HG03354 (cell line): Measurements from ENCODE around the gene CRYBG1.
A peak's percentile ranks its signal among the peaks of the same experiment; 100 is the strongest.
"Not testable (repeated sequence)": the region's sequence is repeated elsewhere in the genome, so short reads cannot be mapped to it uniquely, and the experiment has no call there.

Experiments
- ATAC-seq: cut with Tn5 transposase; IDR thresholded peaks from one replicate; pipeline ENCODE4 v1.9.1; 2021; ENCODE audit warnings: mild to moderate bottlenecking; ENCODE audit not compliant: unreplicated experiment, poor library complexity, severe bottlenecking

The CRYBG1 gene

GRCh38 chr6:106537662-106538061, 177.1 kb downstream of the CRYBG1 start:
- ATAC-seq: no peak

- ATAC-seq: no peak
Measured at GRCh38 chr6:106538145-106538544, 177.6 kb downstream of the CRYBG1 start.

- no peak for ATAC-seq
Measured at GRCh38 chr6:106539936-106540335, 179.4 kb downstream of the CRYBG1 start.

- no peak for ATAC-seq
Measured at GRCh38 chr6:106540432-106540831, 179.9 kb downstream of the CRYBG1 start.

DNA sequence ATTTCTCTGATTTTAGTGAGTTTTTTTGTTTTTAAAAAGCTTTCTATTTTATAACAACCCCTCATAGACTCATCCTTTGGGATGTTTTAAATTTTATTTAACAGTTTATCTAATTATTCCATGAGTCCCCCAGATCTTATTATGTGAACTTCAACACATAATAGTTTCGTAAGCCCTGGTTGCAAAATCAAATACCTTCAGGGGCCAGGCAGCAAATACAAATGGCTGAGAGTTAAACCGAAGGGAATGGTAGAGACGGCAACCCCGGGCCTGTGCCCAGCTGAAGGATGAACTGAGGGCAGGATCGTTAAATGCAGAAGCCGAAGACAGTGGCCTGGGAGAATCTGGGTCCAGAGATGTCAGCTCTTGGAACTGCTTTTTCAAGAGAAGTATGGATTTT, 180.4 kb downstream of the CRYBG1 start:
- no peak for ATAC-seq

DNA sequence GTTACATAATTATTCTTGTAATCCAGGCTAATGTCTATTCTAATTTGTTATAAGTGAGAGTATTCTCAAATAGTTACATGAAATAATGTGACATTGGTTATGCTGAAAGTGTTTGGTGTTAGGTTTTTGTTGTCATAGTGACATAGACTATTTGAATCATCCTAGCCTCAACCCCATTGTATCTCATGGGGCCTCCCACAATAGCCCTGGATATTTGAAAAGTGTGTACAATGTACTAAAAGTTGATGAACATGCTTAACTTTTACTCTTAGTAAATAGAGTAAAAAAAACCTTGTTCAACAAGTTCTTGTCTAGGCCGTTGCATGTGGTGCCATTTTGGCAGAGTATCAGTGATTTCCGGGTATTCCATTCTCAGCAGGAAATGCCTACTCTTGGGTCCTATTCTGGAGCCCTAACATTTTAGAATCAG, 185.8 kb downstream of the CRYBG1 start:
- no peak for ATAC-seq

DNA sequence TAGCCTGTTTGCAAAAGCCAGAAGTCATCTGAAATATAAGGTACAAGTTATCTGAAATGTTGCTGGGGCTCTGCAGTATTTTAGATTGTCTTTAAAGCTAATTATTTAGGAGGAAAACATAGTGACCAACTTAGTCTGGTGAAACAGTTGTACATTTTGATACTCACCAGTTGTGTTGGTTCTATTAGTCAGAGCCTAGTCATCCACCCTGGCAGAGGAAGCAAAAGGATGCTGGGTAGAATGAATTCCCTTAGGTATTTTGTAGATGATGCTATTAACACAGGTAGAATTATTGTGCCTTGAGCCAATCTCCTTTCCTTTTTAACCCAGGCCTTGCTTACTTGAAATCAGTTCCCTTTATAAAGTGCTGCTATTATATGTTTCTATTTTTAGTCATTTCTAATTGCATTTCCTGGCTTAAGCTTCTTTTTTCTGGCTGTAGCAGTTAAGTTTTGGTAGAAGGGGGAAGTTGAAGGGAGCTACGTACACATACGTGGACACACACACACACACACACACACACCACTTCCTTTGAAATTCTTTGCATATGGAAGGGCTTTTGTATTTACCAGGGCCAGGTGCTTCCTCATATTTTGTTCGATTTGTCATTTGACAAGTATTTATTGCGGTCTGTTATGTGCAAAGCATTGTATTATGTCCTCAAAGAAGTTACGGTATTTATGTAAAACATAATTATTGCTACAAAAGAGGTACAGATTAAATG, 186.3 kb downstream of the CRYBG1 start:
- ATAC-seq: peak; percentile 67

DNA sequence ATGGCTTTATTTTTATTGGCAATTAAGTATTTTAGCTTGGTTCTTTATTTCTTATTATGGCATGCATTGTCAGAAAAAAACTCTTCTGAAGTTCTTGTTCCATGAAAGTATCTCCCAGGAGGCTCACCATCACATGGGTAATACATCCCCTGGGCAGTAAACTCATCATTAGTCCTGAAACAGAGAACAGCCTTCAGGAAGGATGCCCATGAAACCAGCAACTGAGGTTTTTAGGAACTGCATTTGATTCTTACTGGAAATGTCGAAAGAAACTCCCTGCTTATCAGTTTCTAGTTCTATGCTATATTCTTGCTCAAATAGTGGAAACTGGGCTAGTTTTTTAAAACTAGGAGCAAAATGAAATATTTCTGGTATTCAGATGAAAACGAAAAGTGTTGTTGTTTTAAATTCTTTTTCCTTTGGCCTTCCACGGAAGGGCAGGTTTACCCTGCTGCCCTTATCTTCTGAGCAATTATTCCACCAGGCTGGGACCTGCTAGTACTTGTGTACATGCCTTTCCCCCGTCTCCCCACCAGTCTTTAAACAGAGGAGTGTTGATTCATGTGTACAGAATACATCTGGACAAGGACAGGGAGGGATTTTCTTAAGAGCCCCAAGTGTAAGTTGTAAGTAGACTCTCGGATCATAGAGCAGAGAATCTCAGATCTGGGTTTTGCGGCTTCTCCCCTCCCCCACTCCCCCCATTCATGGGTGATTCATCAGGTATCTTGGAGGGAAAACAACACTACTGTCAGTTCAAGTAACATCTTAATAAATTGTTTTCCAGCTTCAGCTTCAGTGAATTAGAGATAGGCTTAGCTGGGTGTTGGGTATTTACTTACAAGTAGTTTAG, 187.3 kb downstream of the CRYBG1 start:
- ATAC-seq: no peak

DNA sequence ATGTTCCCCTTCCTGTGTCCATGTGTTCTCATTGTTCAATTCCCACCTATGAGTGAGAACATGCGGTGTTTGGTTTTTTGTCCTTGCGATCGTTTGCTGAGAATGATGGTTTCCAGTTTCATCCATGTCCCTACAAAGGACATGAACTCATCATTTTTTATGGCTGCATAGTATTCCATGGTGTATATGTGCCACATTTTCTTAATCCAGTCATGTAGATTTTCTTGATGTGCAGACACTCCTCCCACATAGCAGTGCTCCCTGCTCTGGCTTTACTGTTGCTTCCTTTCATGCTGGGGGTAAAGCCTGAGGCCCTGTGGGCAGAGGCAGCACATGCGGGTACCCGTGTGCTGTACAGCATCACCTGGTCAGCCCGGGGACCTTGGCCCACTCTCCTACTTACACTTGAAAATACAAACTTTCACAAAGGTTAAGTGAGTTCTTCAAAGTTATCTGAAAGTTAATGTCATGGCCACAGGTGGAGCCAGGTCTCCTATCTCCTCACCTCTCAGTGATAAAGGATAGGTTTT, 188.5 kb downstream of the CRYBG1 start:
- ATAC-seq: not testable (repeated sequence)

DNA sequence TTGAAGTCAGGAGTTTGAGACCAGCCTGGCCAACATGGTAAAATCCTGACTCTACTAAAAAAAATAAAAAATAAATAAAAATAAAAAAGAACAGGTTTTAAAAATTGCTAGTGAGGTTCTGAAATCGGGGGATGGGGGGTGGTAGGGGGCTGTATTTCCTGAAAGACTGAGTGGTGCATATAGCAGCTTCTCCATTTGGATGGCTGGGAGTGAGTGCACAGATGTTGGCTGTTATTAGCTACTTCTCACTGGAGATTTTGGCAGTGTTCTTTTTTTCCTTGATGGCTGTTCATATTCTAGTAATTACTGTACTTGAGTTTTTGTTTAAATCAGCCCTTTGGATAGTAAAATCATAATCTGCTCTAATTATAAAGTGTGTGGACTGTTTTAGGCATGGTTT, 189.0 kb downstream of the CRYBG1 start:
- no peak for ATAC-seq

DNA sequence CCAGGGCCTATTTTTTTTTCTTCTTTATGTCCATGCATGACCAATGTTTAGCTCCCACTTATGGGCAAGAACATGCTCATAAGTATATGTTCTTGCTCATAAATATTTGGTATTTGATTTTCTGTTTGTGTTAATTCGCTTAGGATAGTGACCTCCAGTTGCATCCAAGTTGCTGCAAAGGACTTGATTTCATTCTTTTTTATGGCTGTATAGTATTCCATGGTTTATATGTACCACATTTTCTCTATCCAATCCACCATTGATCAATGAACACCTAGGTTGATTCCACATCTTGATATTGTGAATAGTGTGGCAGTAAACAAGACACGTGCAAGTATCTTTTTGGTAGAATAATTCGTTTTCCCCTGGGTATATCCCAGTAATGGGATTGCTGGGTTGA, 190.6 kb downstream of the CRYBG1 start:
- ATAC-seq: no peak

DNA sequence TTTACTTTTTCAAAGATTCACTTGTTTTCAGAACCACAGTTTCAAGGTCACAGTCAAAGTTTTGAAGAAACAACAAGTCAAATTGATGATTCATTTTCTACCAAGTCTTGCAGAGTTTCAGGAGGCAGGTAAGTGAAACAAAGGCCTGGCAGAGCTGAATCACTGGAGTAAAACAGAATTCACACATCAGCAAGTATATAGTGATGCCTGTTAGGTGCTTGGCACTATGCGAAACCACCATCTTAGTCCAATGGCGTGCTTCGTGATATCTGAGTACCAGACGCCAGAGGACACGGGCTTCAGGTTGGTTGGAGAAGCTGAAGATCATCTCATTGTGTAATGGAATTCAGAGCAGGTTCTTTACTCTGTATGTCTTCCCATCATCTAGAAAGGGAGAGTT, 192.9 kb downstream of the CRYBG1 start:
- ATAC-seq: no peak

- no peak for ATAC-seq
Measured at GRCh38 chr6:106555767-106556166, 195.2 kb downstream of the CRYBG1 start.

DNA sequence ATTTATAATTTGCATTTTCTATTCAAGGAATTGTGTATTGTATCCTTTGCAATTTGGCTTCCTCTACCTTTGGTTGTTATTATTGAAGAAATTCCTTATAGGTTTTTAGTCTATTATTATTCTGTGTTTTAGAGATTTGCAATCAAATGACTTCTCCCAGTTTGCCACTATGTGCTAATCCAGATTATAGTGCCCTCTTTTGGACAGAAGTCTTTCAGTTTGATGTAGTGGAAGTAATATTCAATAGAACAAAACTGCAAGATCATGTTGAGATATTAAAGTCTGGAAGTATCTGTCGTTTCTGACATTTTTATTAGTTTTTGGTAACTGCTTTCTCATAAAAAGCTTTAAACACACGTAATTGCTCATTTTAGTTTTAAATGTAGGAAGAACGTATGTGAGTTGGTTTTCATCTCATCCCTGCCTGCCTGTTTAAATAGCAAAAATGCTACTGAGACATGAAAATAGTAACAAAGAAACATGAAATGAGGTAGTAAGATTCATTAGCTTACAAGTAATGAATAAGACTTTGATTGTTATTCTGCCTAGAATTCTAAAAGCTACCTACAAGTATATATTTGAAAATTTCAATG, 195.9 kb downstream of the CRYBG1 start:
- ATAC-seq: no peak

- ATAC-seq: no peak
Measured at GRCh38 chr6:106557837-106558236, 197.3 kb downstream of the CRYBG1 start.

GRCh38 chr6:106558364-106558763, 197.8 kb downstream of the CRYBG1 start:
- ATAC-seq: no peak

DNA sequence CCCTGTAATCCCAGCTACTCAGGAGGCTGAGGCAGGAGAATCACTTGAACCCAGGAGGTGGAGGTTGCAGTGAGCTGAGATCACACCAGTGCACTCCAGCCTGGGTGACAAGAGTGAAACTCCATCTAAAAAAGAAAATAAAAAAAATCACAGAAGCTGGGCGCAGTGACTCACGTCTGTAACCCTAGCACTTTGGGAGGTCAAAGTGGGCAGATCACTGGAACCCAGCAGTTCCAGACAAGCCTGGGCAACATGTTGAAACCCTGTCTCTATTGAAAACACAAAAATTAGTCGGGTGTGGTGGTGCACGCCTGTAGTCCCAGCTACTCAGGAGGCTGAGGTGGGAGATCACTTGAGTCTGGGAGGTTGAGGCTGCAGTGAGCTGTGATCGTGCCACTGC, 199.1 kb downstream of the CRYBG1 start:
- not testable (repeated sequence) for ATAC-seq

DNA sequence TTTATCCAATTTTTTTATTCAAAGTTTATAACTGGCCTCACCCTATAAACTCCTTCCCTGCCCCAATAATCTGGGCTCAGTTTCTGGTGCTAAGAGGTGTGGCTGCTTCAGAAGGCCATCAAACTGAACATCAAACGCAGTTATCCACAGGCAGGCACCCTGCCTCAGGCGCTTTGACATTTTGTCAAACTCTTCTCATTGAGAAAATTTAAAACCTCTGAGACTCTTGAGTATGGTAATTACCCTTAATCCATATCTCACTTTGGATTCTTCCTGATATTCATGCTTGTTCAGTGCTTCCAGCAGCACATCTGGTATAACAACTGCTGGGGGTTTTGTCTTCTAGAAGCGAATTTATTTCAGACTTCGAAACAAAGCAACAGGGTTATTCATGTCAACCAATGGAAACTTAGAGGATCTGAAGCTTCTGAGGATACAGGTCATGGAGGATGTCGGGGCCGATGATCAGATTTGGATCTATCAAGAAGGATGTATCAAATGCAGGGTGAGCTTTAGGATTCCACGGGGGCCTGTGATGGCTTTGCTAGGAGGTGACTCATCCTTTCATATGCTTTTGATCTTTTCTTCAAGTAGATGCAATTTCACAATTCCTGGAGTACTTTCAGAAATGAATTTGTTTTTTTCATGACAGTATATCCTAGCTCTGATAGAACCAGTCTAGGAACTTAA, 200.6 kb downstream of the CRYBG1 start:
- no peak for ATAC-seq

- no peak for ATAC-seq
Measured at GRCh38 chr6:106561686-106562405, 201.3 kb downstream of the CRYBG1 start.
